ENCODE measurements around the gene FZR1. TPM values are rescaled to one million over a fixed set of nuclear protein-coding genes. Genes with fewer than 3 reads are reported as not detected.

The FZR1 gene
- total and polyA plus RNA-seq, 2 of the 4 experiments (the other 2 are of a cell fraction), result 21.5 to 47.8 TPM

GRCh38 chr19:3476830-3477229, 29.3 kb upstream of the FZR1 start:
- Histone ChIP-seq H2BK5ac (ENCODE audit: low read depth, low read length, poor library complexity, severe bottlenecking) (peak overlapping the region; percentile 37), H4K91ac (ENCODE audit: insufficient read depth, low read depth, low read length) (no peak overlapping the region), H3K9ac (ENCODE audit: low read depth, low read length) (no peak overlapping the region), H3K4me1 (ENCODE audit: control insufficient read depth, insufficient read depth, low read length) (no peaks in the 10 kb centered on the region), H2BK15ac (ENCODE audit: low read depth, low read length) (no peak overlapping the region), H3K9me3 (ENCODE audit: control insufficient read depth, insufficient read depth, low read length) (no peaks in the 10 kb centered on the region; the same call in 1 of the 2 replicates), H3K27me3 (ENCODE audit: control insufficient read depth, insufficient read depth, low read length) (peaks cover 32% of the 10 kb centered on the region), H2AK9ac (replicated peaks; ENCODE audit: low read depth, low read length, poor library complexity) (no peak overlapping the region), H3K27ac (ENCODE audit: insufficient read depth, low read length) (no peak overlapping the region), H3K4me3 (ENCODE audit: insufficient read depth, low read depth, low read length) (no peak overlapping the region), H3K14ac (replicated peaks; ENCODE audit: low read depth, low read length) (no peak overlapping the region), H3K18ac (ENCODE audit: low read depth, low read length) (no peak overlapping the region), H2AFZ (replicated peaks; ENCODE audit: low read length, poor library complexity) (no peak overlapping the region), H3K56ac (ENCODE audit: extremely low read depth, insufficient read depth, low read length) (no peak overlapping the region), H3K4me2 (ENCODE audit: low read depth, low read length) (no peak overlapping the region), H3K79me1 (ENCODE audit: low read depth in 1 of 2, low read length in 2 of 2) (no peaks in the 10 kb centered on the region; a peak in 1 of 4 replicates), H3K36me3 (ENCODE audit: control insufficient read depth, insufficient read depth, low read length) (no peaks in the 10 kb centered on the region), H4K20me1 (ENCODE audit: insufficient read depth, low read length) (no peaks in the 10 kb centered on the region), H2BK120ac (ENCODE audit: low read depth, low read length) (no peak overlapping the region), H3K23ac (ENCODE audit: low read depth, low read length) (no peak overlapping the region), H2AK5ac (ENCODE audit: low read depth, low read length) (no peak overlapping the region), H4K5ac (ENCODE audit: low read depth, low read length) (no peak overlapping the region), H3K9me1 (ENCODE audit: insufficient read depth, low read length) (no peaks in the 10 kb centered on the region), H3K4ac (ENCODE audit: low read depth, low read length) (no peak overlapping the region), H2BK20ac (ENCODE audit: low read depth, low read length) (no peak overlapping the region), H4K8ac (ENCODE audit: low read depth in 2 of 2, low read length in 2 of 2) (no peak overlapping the region)
- in situ Hi-C loops (cut with MboI; ENCODE audit: low sequenced_read_pairs) (loop anchor here (25.0 kb wide), 1 partner anchor 515 kb away; no protein-coding TSS in a partner anchor), dilution Hi-C loops (cut with HindIII; ENCODE audit: low sequenced_read_pairs, unreplicated experiment) (no loop called here), intact Hi-C loops (cut with micrococcal nuclease) (no loop called here)
- WGBS, 2 experiments (ENCODE audit: extremely low coverage in 2 of 2, insufficient read length in 1 of 2), result 50% methylated on average over 1 of the region's 2 CpGs; no CpG with 5 or more reads in 1 of the 2 experiments
- no peak for TF ChIP-seq MAFK (IDR thresholded peaks at IDR 0.05; ENCODE audit: low read depth, low read length)
- no peak for TF ChIP-seq CEBPB (IDR thresholded peaks at IDR 0.05; ENCODE audit: low read depth, low read length)
- no peak for TF ChIP-seq FOS (IDR thresholded peaks at IDR 0.05; ENCODE audit: low read depth, low read length)
- TF ChIP-seq RAD21 (IDR thresholded peaks at IDR 0.05; ENCODE audit: low read length), result no peak
- no peak for TF ChIP-seq NFE2L2 (IDR thresholded peaks at IDR 0.05; ENCODE audit: low read depth, low read length)
- no peak for TF ChIP-seq RFX5 (IDR thresholded peaks at IDR 0.05; ENCODE audit: low read depth, low read length)
- no peak for TF ChIP-seq BHLHE40 (IDR thresholded peaks at IDR 0.05; ENCODE audit: low read depth, low read length)
- no peak for TF ChIP-seq MAZ (IDR thresholded peaks at IDR 0.05; ENCODE audit: borderline replicate concordance, low read depth, low read length)
- TF ChIP-seq CHD1 (IDR thresholded peaks at IDR 0.05; ENCODE audit: low read depth, low read length), result no peak
- no peak for TF ChIP-seq RCOR1 (IDR thresholded peaks at IDR 0.05; ENCODE audit: insufficient replicate concordance, low read length)
- TF ChIP-seq, protein P1, sequence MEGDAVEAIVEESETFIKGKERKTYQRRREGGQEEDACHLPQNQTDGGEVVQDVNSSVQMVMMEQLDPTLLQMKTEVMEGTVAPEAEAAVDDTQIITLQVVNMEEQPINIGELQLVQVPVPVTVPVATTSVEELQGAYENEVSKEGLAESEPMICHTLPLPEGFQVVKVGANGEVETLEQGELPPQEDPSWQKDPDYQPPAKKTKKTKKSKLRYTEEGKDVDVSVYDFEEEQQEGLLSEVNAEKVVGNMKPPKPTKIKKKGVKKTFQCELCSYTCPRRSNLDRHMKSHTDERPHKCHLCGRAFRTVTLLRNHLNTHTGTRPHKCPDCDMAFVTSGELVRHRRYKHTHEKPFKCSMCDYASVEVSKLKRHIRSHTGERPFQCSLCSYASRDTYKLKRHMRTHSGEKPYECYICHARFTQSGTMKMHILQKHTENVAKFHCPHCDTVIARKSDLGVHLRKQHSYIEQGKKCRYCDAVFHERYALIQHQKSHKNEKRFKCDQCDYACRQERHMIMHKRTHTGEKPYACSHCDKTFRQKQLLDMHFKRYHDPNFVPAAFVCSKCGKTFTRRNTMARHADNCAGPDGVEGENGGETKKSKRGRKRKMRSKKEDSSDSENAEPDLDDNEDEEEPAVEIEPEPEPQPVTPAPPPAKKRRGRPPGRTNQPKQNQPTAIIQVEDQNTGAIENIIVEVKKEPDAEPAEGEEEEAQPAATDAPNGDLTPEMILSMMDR (conservative IDR thresholded peaks at IDR 0.05; ENCODE audit: low read depth, low read length), result no peak
- no peak for TF ChIP-seq MXI1 (IDR thresholded peaks at IDR 0.05; ENCODE audit: borderline replicate concordance, low read depth, low read length)
- no peak for TF ChIP-seq SMC3 (IDR thresholded peaks at IDR 0.05; ENCODE audit: low read depth, low read length)
- TF ChIP-seq, protein P2, sequence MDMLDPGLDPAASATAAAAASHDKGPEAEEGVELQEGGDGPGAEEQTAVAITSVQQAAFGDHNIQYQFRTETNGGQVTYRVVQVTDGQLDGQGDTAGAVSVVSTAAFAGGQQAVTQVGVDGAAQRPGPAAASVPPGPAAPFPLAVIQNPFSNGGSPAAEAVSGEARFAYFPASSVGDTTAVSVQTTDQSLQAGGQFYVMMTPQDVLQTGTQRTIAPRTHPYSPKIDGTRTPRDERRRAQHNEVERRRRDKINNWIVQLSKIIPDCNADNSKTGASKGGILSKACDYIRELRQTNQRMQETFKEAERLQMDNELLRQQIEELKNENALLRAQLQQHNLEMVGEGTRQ (IDR thresholded peaks at IDR 0.05; ENCODE audit: low read depth, low read length), result no peak
- DNase-seq, result no peak
- ChIA-PET CTCF (no interaction called here), POLR2A (ENCODE audit: unreplicated experiment) (no interaction called here)
- no peak for ATAC-seq (ENCODE audit: low read depth)
- no TSS peak for BruUV-seq (replicated peaks)

Data from IMR-90 (cell line).